ENCODE measurements around the gene TCF12.

Gene TCF12

GRCh38 chr15:57328897-57329296, 410.5 kb downstream of the TCF12 start:
- no peak for DNase-seq

GRCh38 chr15:57329582-57330367, 411.3 kb downstream of the TCF12 start:
- no peak for DNase-seq

- DNase-seq: no peak
Measured at GRCh38 chr15:57330619-57331340, 412.3 kb downstream of the TCF12 start.

- DNase-seq: no peak
Measured at GRCh38 chr15:57332326-57332725, 413.9 kb downstream of the TCF12 start.

- no peak for DNase-seq
Measured at GRCh38 chr15:57333487-57333886, 415.0 kb downstream of the TCF12 start.

GRCh38 chr15:57334257-57334656, 415.8 kb downstream of the TCF12 start:
- DNase-seq: no peak

- DNase-seq: no peak
Measured at GRCh38 chr15:57335293-57335715, 416.9 kb downstream of the TCF12 start.

GRCh38 chr15:57335719-57336118, 417.3 kb downstream of the TCF12 start:
- DNase-seq: no peak

GRCh38 chr15:57337868-57338411, 419.5 kb downstream of the TCF12 start:
- DNase-seq: no peak

GRCh38 chr15:57339321-57339720, 420.9 kb downstream of the TCF12 start:
- no peak for DNase-seq
